Jurkat, Clone E6-1 (cell line): ENCODE data around the gene CNIH2.
"Not testable (repeated sequence)": the region's sequence is repeated elsewhere in the genome, so short reads cannot be mapped to it uniquely, and the experiment has no call there.

Experiments used
- DNase-seq: peaks from one replicate; pipeline ENCODE4 v3.0.0-alpha.2; 2011; ENCODE audit warnings: low read depth, low spot score
- H3K4me3 ChIP-seq: 2 replicates; pipeline ENCODE4 v1.5.1; 2011; ENCODE audit warnings: mild to moderate bottlenecking, low read length, control low read depth, moderate library complexity

Gene CNIH2

GRCh38 chr11:66310803-66311440 is 32.9 kb downstream of the CNIH2 start:
- not testable (repeated sequence) for H3K4me3 ChIP-seq, DNase-seq

GRCh38 chr11:66311470-66311964 is 33.5 kb downstream of the CNIH2 start:
- peak overlapping the region; percentile 68 for H3K4me3 ChIP-seq
- no peak for DNase-seq

- H3K4me3 ChIP-seq = peak overlapping the region; percentile 68
- peak; percentile 94 for DNase-seq
Observed at GRCh38 chr11:66311965-66312548, 34.1 kb downstream of the CNIH2 start.

- DNase-seq = peak; percentile 95
- H3K4me3 ChIP-seq = peak overlapping the region; percentile 68
Observed at GRCh38 chr11:66312549-66313320, 34.8 kb downstream of the CNIH2 start.

- peak overlapping the region; percentile 45 for H3K4me3 ChIP-seq
Observed at GRCh38 chr11:66313321-66314185, 35.6 kb downstream of the CNIH2 start.

GRCh38 chr11:66314186-66314501 is 36.2 kb downstream of the CNIH2 start:
- no peak for DNase-seq

More at GRCh38 chr11:66313321-66314185, 35.6 kb downstream of the CNIH2 start:
- no peak for DNase-seq

GRCh38 chr11:66314561-66315497 is 36.9 kb downstream of the CNIH2 start:
- H3K4me3 ChIP-seq = no peak overlapping the region
- no peak for DNase-seq

More at GRCh38 chr11:66314186-66314501, 36.2 kb downstream of the CNIH2 start:
- no peak overlapping the region for H3K4me3 ChIP-seq

GRCh38 chr11:66315498-66315885 is 37.5 kb downstream of the CNIH2 start:
- no peak overlapping the region for H3K4me3 ChIP-seq

GRCh38 chr11:66315921-66316811 is 38.2 kb downstream of the CNIH2 start:
- H3K4me3 ChIP-seq = no peak overlapping the region
- no peak for DNase-seq

More at GRCh38 chr11:66315498-66315885, 37.5 kb downstream of the CNIH2 start:
- no peak for DNase-seq

- DNase-seq = no peak
- H3K4me3 ChIP-seq = peak within 1 kb of the TSS; percentile 41
Observed at GRCh38 chr11:66316849-66317251, 38.9 kb downstream of the CNIH2 start, which contains the start of gene CD248. TSS of gene CD248 (minus strand) at chr11:66317044. CDS start at chr11:66317027, 17 bp downstream.

GRCh38 chr11:66317322-66317722 is 39.3 kb downstream of the CNIH2 start:
- DNase-seq = peak; percentile 55
- H3K4me3 ChIP-seq = peak overlapping the region; percentile 41

GRCh38 chr11:66317723-66318599 is 40.0 kb downstream of the CNIH2 start:
- peak; percentile 94 for DNase-seq
- peak overlapping the region; percentile 41 for H3K4me3 ChIP-seq

GRCh38 chr11:66318600-66318970 is 40.6 kb downstream of the CNIH2 start:
- H3K4me3 ChIP-seq = peak overlapping the region; percentile 41; the same call in 1 of the 2 replicates

GRCh38 chr11:66320289-66320688 is 42.3 kb downstream of the CNIH2 start:
- not testable (repeated sequence) for DNase-seq, H3K4me3 ChIP-seq

More at GRCh38 chr11:66318600-66318970, 40.6 kb downstream of the CNIH2 start:
- DNase-seq = no peak

- DNase-seq, H3K4me3 ChIP-seq: not testable (repeated sequence)
Observed at GRCh38 chr11:66320748-66321147, 42.8 kb downstream of the CNIH2 start.

GRCh38 chr11:66321606-66322005 is 43.6 kb downstream of the CNIH2 start:
- H3K4me3 ChIP-seq = no peak overlapping the region
- DNase-seq = no peak
